Measurements from ENCODE around the gene BRICD5. TPM values are rescaled to one million over a fixed set of nuclear protein-coding genes. Genes with fewer than 3 reads are reported as not detected.

The BRICD5 gene
- total RNA-seq, 1 donor from 2014 or later, result 30.2 TPM

- no peaks in the 10 kb centered on the region for H3K36me3 Mint-ChIP-seq (ENCODE audit: unreplicated experiment)
- peak overlapping the region; percentile 38 for H3K27ac Mint-ChIP-seq (ENCODE audit: unreplicated experiment)
- TF ChIP-seq, protein P1, sequence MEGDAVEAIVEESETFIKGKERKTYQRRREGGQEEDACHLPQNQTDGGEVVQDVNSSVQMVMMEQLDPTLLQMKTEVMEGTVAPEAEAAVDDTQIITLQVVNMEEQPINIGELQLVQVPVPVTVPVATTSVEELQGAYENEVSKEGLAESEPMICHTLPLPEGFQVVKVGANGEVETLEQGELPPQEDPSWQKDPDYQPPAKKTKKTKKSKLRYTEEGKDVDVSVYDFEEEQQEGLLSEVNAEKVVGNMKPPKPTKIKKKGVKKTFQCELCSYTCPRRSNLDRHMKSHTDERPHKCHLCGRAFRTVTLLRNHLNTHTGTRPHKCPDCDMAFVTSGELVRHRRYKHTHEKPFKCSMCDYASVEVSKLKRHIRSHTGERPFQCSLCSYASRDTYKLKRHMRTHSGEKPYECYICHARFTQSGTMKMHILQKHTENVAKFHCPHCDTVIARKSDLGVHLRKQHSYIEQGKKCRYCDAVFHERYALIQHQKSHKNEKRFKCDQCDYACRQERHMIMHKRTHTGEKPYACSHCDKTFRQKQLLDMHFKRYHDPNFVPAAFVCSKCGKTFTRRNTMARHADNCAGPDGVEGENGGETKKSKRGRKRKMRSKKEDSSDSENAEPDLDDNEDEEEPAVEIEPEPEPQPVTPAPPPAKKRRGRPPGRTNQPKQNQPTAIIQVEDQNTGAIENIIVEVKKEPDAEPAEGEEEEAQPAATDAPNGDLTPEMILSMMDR (IDR thresholded peaks at IDR 0.05; ENCODE audit: partially characterized antibody, unreplicated experiment), result no peak
- no peaks in the 10 kb centered on the region for H3K4me1 Mint-ChIP-seq (ENCODE audit: low read depth, unreplicated experiment)
- H3K4me3 Mint-ChIP-seq (ENCODE audit: unreplicated experiment), result no peak overlapping the region
- peaks cover 4% of the 10 kb centered on the region for H3K27me3 Mint-ChIP-seq (ENCODE audit: unreplicated experiment)
- H3K9me3 Mint-ChIP-seq (ENCODE audit: unreplicated experiment), result peaks cover 2% of the 10 kb centered on the region
- no peak for DNase-seq
Observed at GRCh38 chr16:2253293-2253692, 42.6 kb upstream of the BRICD5 start.

- Mint-ChIP-seq H3K4me3 (ENCODE audit: unreplicated experiment) (no peak overlapping the region), H3K9me3 (ENCODE audit: unreplicated experiment) (peaks cover 2% of the 10 kb centered on the region), H3K27ac (ENCODE audit: unreplicated experiment) (peak overlapping the region; percentile 38), H3K36me3 (ENCODE audit: unreplicated experiment) (no peaks in the 10 kb centered on the region), H3K4me1 (ENCODE audit: low read depth, unreplicated experiment) (no peaks in the 10 kb centered on the region), H3K27me3 (ENCODE audit: unreplicated experiment) (peaks cover 4% of the 10 kb centered on the region)
- TF ChIP-seq, protein P1 (IDR thresholded peaks at IDR 0.05; ENCODE audit: partially characterized antibody, unreplicated experiment), result no peak
- no peak for DNase-seq
Observed at GRCh38 chr16:2252806-2253148, 42.1 kb upstream of the BRICD5 start.

DNA sequence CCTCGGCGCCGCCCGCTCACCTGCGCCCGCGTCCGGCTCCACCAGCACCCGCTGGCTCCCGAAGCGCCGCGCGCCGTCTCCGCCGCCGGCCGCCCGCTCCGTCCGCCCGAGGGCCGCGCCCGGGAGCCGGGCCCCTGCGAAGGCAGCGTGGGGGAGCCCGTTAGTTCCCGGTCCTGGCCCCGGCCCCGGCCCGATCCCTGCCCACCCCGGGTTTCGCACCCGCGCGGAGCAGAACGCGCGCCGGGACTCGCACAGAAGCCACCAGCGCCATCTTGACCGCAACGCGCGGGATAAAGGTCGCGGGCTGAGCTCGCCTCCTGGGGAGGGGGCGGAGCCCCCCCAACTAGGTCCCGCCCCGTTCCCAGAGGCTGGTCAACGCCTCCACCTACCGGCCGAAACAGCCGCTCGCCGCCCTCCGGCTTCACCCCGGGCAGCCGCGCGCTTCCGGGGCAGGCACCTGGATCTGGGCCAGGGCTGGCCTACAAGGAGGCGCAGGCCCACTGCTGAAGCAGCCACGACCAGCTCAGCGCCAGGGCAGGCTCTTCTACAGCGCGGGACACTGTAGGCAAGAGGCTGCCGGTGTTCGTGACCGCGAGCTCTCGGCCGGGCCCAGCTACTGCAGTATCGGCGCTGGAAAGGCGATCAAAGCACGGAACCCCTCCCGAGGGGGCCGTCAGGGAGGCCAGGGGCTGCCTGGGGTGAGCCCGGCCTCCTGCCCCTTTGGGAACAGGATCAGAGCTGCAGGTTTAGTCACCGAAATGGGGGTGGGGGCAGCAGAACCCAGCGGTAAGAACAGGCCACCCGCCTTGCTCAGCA is 40.8 kb upstream of the BRICD5 start, which contains the start of gene ECI1:
Gene ECI1 (minus strand): TSS at position 292 of the 816 bp plus-strand sequence. CDS start 21 bp downstream, at position 271.
- DNase-seq, result peak; percentile 94
- Mint-ChIP-seq H3K27me3 (ENCODE audit: unreplicated experiment) (no peaks in the 10 kb centered on the region), H3K36me3 (ENCODE audit: unreplicated experiment) (no peaks in the 10 kb centered on the region), H3K4me3 (ENCODE audit: unreplicated experiment) (peak within 1 kb of the TSS; percentile 87), H3K4me1 (ENCODE audit: low read depth, unreplicated experiment) (no peaks in the 10 kb centered on the region), H3K9me3 (ENCODE audit: unreplicated experiment) (peaks cover 2% of the 10 kb centered on the region), H3K27ac (ENCODE audit: unreplicated experiment) (peak within 1 kb of the TSS; percentile 17)
- TF ChIP-seq, protein P1 (IDR thresholded peaks at IDR 0.05; ENCODE audit: partially characterized antibody, unreplicated experiment), result peak; percentile 66

GRCh38 chr16:2250652-2251295 is 40.1 kb upstream of the BRICD5 start:
- TF ChIP-seq, protein P1 (IDR thresholded peaks at IDR 0.05; ENCODE audit: partially characterized antibody, unreplicated experiment), result no peak
- no peaks in the 10 kb centered on the region for H3K27me3 Mint-ChIP-seq (ENCODE audit: unreplicated experiment)
- no peaks in the 10 kb centered on the region for H3K4me1 Mint-ChIP-seq (ENCODE audit: low read depth, unreplicated experiment)
- DNase-seq, result peak; percentile 7
- peaks cover 2% of the 10 kb centered on the region for H3K9me3 Mint-ChIP-seq (ENCODE audit: unreplicated experiment)
- no peak overlapping the region for H3K27ac Mint-ChIP-seq (ENCODE audit: unreplicated experiment)
- H3K36me3 Mint-ChIP-seq (ENCODE audit: unreplicated experiment), result no peaks in the 10 kb centered on the region
- H3K4me3 Mint-ChIP-seq (ENCODE audit: unreplicated experiment), result peak overlapping the region; percentile 87

Measured in glutamatergic neuron (in vitro differentiated cells).